ENCODE data around the gene ABHD10. TPM values are rescaled to one million over a fixed set of nuclear protein-coding genes. Genes with fewer than 3 reads are reported as not detected.
A peak's percentile ranks its signal among the peaks of the same experiment; 100 is the strongest.

Gene ABHD10
- total and polyA plus RNA-seq, 10 donors, result 24.2 to 34.8 (median 28.3) TPM

- no peak for DNase-seq
- no peak overlapping the region for H3K4me3 ChIP-seq
- intact Hi-C loops (cut with DNase I; ENCODE audit: low total_unique reads), result no loop called here
- H3K9me3 ChIP-seq, result no peaks in the 10 kb centered on the region
- peaks cover 0 to 78% (median 39%) of the 10 kb centered on the region in 6 donors for H3K36me3 ChIP-seq
- TF ChIP-seq CTCF (IDR thresholded peaks at IDR 0.05 in 8 of 11, conservative IDR thresholded peaks at IDR 0.05 in 3 of 11) (no peak), POLR2A (IDR thresholded peaks at IDR 0.05) (no peak), POLR2AphosphoS5 (IDR thresholded peaks at IDR 0.05) (no peak)
- H3K27ac ChIP-seq, result no peak overlapping the region
- 75 to 84% (median 80%) methylated on average over 3 of the region's 3 CpGs for WGBS, 5 donors
- H3K27me3 ChIP-seq (replicated peaks in 1 of 7), result no peaks in the 10 kb centered on the region
- H3K4me1 ChIP-seq, result peaks cover 4 to 49% (median 15%) of the 10 kb centered on the region in 6 donors
Observed at GRCh38 chr3:111986800-111987199, 8.0 kb downstream of the ABHD10 start.

- no peak for DNase-seq
- H3K4me3 ChIP-seq, result no peak overlapping the region
- peak in 10 of 11 experiments; percentile 10 to 71 (median 58) for TF ChIP-seq CTCF (IDR thresholded peaks at IDR 0.05 in 8 of 11, conservative IDR thresholded peaks at IDR 0.05 in 3 of 11)
- no peak for TF ChIP-seq POLR2A (IDR thresholded peaks at IDR 0.05)
- no peak for TF ChIP-seq POLR2AphosphoS5 (IDR thresholded peaks at IDR 0.05)
- H3K9me3 ChIP-seq, result no peaks in the 10 kb centered on the region
- H3K27me3 ChIP-seq (replicated peaks in 1 of 7), result no peaks in the 10 kb centered on the region
- no peak overlapping the region for H3K27ac ChIP-seq
- H3K36me3 ChIP-seq, result peaks cover 0 to 88% (median 52%) of the 10 kb centered on the region in 6 donors
- WGBS, 5 donors, result 69 to 79% (median 75%) methylated on average over 3 of the region's 3 CpGs
- H3K4me1 ChIP-seq, result peaks cover 0 to 25% (median 0%) of the 10 kb centered on the region in 6 donors
- intact Hi-C loops (cut with DNase I; ENCODE audit: low total_unique reads), result no loop called here
Observed at GRCh38 chr3:111989061-111989678, 10.3 kb downstream of the ABHD10 start.

GRCh38 chr3:111993038-111993437 lies 14.2 kb downstream of the ABHD10 start:
- H3K27me3 ChIP-seq (replicated peaks in 1 of 7), result peaks cover 0 to 4% (median 0%) of the 10 kb centered on the region in 7 donors
- 72 to 97% (median 91%) methylated on average over 2 of the region's 2 CpGs for WGBS, 5 donors
- H3K27ac ChIP-seq, result no peak overlapping the region
- no peak for TF ChIP-seq POLR2A (IDR thresholded peaks at IDR 0.05)
- no peak for TF ChIP-seq CTCF (IDR thresholded peaks at IDR 0.05 in 8 of 11, conservative IDR thresholded peaks at IDR 0.05 in 3 of 11)
- TF ChIP-seq POLR2AphosphoS5 (IDR thresholded peaks at IDR 0.05), result no peak
- intact Hi-C loops (cut with DNase I; ENCODE audit: low total_unique reads), result loop anchor here (10.0 kb wide), 1 partner anchor 52 kb away; no protein-coding TSS in a partner anchor
- no peak overlapping the region for H3K4me3 ChIP-seq
- H3K4me1 ChIP-seq, result peaks cover 0 to 12% (median 0%) of the 10 kb centered on the region in 6 donors
- H3K36me3 ChIP-seq, result peaks cover 0 to 58% (median 34%) of the 10 kb centered on the region in 6 donors
- no peak for DNase-seq
- H3K9me3 ChIP-seq, result no peaks in the 10 kb centered on the region

- 6 to 15% (median 10%) methylated on average over 27 to 30 of the region's 30 CpGs for WGBS, 5 donors
- TF ChIP-seq POLR2AphosphoS5 (IDR thresholded peaks at IDR 0.05) (no peak), POLR2A (IDR thresholded peaks at IDR 0.05) (no peak), CTCF (IDR thresholded peaks at IDR 0.05 in 8 of 11, conservative IDR thresholded peaks at IDR 0.05 in 3 of 11) (no peak)
- DNase-seq, result no peak
- H3K9me3 ChIP-seq, result no peaks in the 10 kb centered on the region
- peaks cover 0 to 2% (median 0%) of the 10 kb centered on the region in 6 donors for H3K36me3 ChIP-seq
- no peak within 1 kb of the TSS for H3K27ac ChIP-seq
- peaks cover 0 to 21% (median 14%) of the 10 kb centered on the region in 6 donors for H3K4me1 ChIP-seq
- H3K4me3 ChIP-seq, result peak within 1 kb of the TSS in 6 of 8 donors; percentile 1 to 58 (median 22)
- intact Hi-C loops (cut with DNase I; ENCODE audit: low total_unique reads), result loop anchor here (10.0 kb wide), 1 partner anchor 46 kb away; no protein-coding TSS in a partner anchor
- H3K27me3 ChIP-seq (replicated peaks in 1 of 7), result peaks cover 0 to 28% (median 18%) of the 10 kb centered on the region in 7 donors
Observed at GRCh38 chr3:111998636-111999483, 20.0 kb downstream of the ABHD10 start, which contains the start of gene TAGLN3. TAGLN3 (plus strand) TSS chr3:111998922; CDS start chr3:111999423, 501 bp downstream.
